Prostate gland (tissue), 1 donor: ENCODE data around the gene CADPS2.

Experiments used
- POLR2A ChIP-seq: fragments of 450-650 bp; IDR thresholded peaks from one replicate; pipeline ENCODE4 v1.6.1; 2016; ENCODE audit warnings: antibody characterized with exemption, mild to moderate bottlenecking
- POLR2AphosphoS5 ChIP-seq: sonication (generic); formaldehyde crosslinking; IDR thresholded peaks from one replicate; pipeline ENCODE4 v1.6.1; 2017; ENCODE audit warnings: antibody characterized with exemption

GRCh38 chr7:122300211-122300932 lies 585.9 kb downstream of the CADPS2 start:
- TF ChIP-seq POLR2AphosphoS5 (no peak), POLR2A (no peak)
